ENCODE data around the gene SSR3. TPM values are rescaled to one million over a fixed set of nuclear protein-coding genes. Genes with fewer than 3 reads are reported as not detected.

The SSR3 gene
- total RNA-seq, 4 donors from 2014 or later = 47.6 to 78.4 (median 58.3) TPM

DNA sequence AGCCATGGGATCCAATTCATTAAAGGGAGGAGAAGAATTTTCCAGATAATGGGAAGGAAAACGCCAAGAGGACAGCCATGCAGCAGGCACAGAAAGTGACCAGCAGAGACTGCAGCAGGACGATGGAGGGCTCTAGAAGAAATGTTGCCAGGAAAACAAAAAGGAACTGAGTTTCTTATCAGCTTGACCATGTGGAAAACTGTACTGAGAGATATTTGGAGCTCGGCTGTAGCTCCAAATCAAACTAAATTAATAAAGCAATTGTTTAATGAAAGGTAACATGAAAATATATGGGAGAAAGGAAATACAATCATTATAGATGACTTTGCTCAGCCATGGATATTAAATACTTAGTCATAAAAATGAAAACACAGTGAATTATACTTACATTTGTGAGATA is 63.7 kb downstream of the SSR3 start:
- no peak for DNase-seq

More for the DNA sequence above, 63.7 kb downstream of the SSR3 start:
- no peaks in the 10 kb centered on the region for H3K9me3 ChIP-seq
- H3K27ac ChIP-seq = no peak overlapping the region
- TF ChIP-seq POLR2A (IDR thresholded peaks at IDR 0.05) = no peak
- TF ChIP-seq, protein P1, sequence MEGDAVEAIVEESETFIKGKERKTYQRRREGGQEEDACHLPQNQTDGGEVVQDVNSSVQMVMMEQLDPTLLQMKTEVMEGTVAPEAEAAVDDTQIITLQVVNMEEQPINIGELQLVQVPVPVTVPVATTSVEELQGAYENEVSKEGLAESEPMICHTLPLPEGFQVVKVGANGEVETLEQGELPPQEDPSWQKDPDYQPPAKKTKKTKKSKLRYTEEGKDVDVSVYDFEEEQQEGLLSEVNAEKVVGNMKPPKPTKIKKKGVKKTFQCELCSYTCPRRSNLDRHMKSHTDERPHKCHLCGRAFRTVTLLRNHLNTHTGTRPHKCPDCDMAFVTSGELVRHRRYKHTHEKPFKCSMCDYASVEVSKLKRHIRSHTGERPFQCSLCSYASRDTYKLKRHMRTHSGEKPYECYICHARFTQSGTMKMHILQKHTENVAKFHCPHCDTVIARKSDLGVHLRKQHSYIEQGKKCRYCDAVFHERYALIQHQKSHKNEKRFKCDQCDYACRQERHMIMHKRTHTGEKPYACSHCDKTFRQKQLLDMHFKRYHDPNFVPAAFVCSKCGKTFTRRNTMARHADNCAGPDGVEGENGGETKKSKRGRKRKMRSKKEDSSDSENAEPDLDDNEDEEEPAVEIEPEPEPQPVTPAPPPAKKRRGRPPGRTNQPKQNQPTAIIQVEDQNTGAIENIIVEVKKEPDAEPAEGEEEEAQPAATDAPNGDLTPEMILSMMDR (IDR thresholded peaks at IDR 0.05) = no peak
- no peaks in the 10 kb centered on the region for H3K36me3 ChIP-seq
- no peak overlapping the region for H3K4me3 ChIP-seq
- H3K27me3 ChIP-seq = no peaks in the 10 kb centered on the region
- H3K4me1 ChIP-seq = no peaks in the 10 kb centered on the region

Other genes starting within 250 kb of the SSR3 start
- gene TIPARP, start 119.5 kb upstream of the SSR3 start, total RNA-seq = 10 to 100 TPM; 39.7 to 90.8 (median 52.2) TPM